Measurements from ENCODE around the gene CENPA. TPM values are rescaled to one million over a fixed set of nuclear protein-coding genes. Genes with fewer than 3 reads are reported as not detected.
A peak's percentile ranks its signal among the peaks of the same experiment; 100 is the strongest.
"Not testable (repeated sequence)": the region's sequence is repeated elsewhere in the genome, so short reads cannot be mapped to it uniquely, and the experiment has no call there.

The CENPA gene
- total RNA-seq, 1 donor from 2014 or later: 0.33 TPM

GRCh38 chr2:26759845-26760244 is 26.0 kb upstream of the CENPA start:
- ATAC-seq (no peak), DNase-seq (ENCODE audit: low spot score) (no peak)

GRCh38 chr2:26760991-26761390 is 24.9 kb upstream of the CENPA start:
- ATAC-seq; DNase-seq (ENCODE audit: low spot score): not testable (repeated sequence)

- no peak for ATAC-seq
- DNase-seq (ENCODE audit: low spot score): no peak
These were observed 22.8 kb upstream of the CENPA start for GRCh38 chr2:26763019-26763418.

GRCh38 chr2:26764078-26764887 is 21.6 kb upstream of the CENPA start, which contains the start of gene SLC35F6:
Gene SLC35F6, plus strand, starts transcription at chr2:26764284. Its CDS starts 66 bp downstream, at chr2:26764350.
- DNase-seq (ENCODE audit: low spot score) (peak; percentile 81), ATAC-seq (peak; percentile 90)

- ATAC-seq: no peak
- DNase-seq (ENCODE audit: low spot score): no peak
These were observed 20.9 kb upstream of the CENPA start for GRCh38 chr2:26764906-26765305.

- no peak for ATAC-seq
These were observed 20.2 kb upstream of the CENPA start for GRCh38 chr2:26765475-26766200.

GRCh38 chr2:26767129-26767528 is 18.7 kb upstream of the CENPA start:
- DNase-seq (ENCODE audit: low spot score): no peak
- ATAC-seq: no peak

More at GRCh38 chr2:26765475-26766200, 20.2 kb upstream of the CENPA start:
- no peak for DNase-seq (ENCODE audit: low spot score)

GRCh38 chr2:26767894-26768487 is 17.9 kb upstream of the CENPA start:
- ATAC-seq (peak; percentile 58), DNase-seq (ENCODE audit: low spot score) (peak; percentile 86)

GRCh38 chr2:26768759-26769088 is 17.1 kb upstream of the CENPA start:
- DNase-seq (ENCODE audit: low spot score) (no peak), ATAC-seq (no peak)

GRCh38 chr2:26769089-26769761 is 16.6 kb upstream of the CENPA start:
- ATAC-seq (peak; percentile 4), DNase-seq (ENCODE audit: low spot score) (peak; percentile 57)

GRCh38 chr2:26770986-26771586 is 14.8 kb upstream of the CENPA start:
- DNase-seq (ENCODE audit: low spot score): peak; percentile 89

GRCh38 chr2:26772064-26773001 is 13.5 kb upstream of the CENPA start:
- DNase-seq (ENCODE audit: low spot score) (peak; percentile 99), ATAC-seq (peak; percentile 82)

More at GRCh38 chr2:26770986-26771586, 14.8 kb upstream of the CENPA start:
- peak; percentile 46 for ATAC-seq

GRCh38 chr2:26776195-26776800 is 9.6 kb upstream of the CENPA start:
- ATAC-seq: no peak
- DNase-seq (ENCODE audit: low spot score): no peak

GRCh38 chr2:26778098-26778497 is 7.8 kb upstream of the CENPA start:
- ATAC-seq (no peak), DNase-seq (ENCODE audit: low spot score) (no peak)

- ATAC-seq (no peak), DNase-seq (ENCODE audit: low spot score) (no peak)
These were observed 7.3 kb upstream of the CENPA start for GRCh38 chr2:26778507-26778906.

- DNase-seq (ENCODE audit: low spot score) (no peak), ATAC-seq (no peak)
These were observed 5.6 kb upstream of the CENPA start for GRCh38 chr2:26780203-26780760.

GRCh38 chr2:26782876-26783704 is 2.8 kb upstream of the CENPA start:
- no peak for DNase-seq (ENCODE audit: low spot score)
- no peak for ATAC-seq

Measured in left lobe of liver (tissue), 2 donors.